ENCODE measurements around the gene KAT5. TPM values are rescaled to one million over a fixed set of nuclear protein-coding genes. Genes with fewer than 3 reads are reported as not detected.

KAT5 gene
- total RNA-seq, 1 experiment from 2014 or later = 56.6 TPM

DNA sequence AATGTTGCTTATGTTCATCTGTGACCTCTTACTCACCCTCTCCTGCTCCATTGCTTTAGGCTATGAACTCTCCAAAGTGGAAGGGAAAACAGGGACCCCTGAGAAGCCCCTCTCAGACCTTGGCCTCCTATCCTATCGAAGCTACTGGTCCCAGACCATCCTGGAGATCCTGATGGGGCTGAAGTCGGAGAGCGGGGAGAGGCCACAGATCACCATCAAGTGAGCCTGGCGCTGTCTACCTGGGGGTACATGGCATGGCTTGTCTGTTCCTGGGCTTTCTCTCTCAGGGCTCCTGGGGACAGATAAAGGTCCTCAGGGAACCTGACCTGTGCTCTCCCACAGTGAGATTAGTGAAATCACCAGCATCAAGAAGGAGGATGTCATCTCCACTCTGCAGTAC lies 6.5 kb downstream of the KAT5 start:
- peaks cover 49% of the 10 kb centered on the region for H3K36me3 Mint-ChIP-seq

DNA sequence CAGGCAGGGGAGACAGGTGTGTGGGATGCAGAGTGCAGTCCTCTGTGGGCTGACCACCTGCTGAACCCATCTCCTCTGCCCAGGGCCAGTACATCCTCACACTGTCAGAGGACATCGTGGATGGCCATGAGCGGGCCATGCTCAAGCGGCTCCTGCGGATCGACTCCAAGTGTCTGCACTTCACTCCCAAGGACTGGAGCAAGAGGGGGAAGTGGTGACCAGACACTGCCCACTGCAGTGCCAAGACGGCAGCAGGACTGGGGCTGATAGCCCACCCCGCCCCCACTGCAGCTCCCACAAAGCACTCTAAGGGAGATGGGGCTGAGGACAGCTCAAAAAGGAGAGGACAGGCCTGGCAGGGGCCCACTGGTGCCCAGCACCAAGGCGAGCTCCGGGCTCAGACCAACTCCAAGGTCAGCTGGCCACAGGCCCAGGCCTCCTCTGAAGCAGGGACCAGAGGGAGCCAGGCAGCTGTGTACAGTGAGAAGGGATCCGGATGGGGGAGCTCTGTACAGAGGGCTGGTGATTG lies 7.0 kb downstream of the KAT5 start:
- Mint-ChIP-seq H3K27me3 (ENCODE audit: low read depth) (peaks cover 2% of the 10 kb centered on the region; the same call in 1 of the 2 replicates), H3K27ac (no peak overlapping the region), H3K36me3 (peaks cover 45% of the 10 kb centered on the region), H3K4me1 (peaks cover 9% of the 10 kb centered on the region), H3K9me3 (no peaks in the 10 kb centered on the region), H3K4me3 (peak overlapping the region; percentile 98)
- no peak for TF ChIP-seq NR2C2 (CRISPR knock-in tag; IDR thresholded peaks at IDR 0.05)
- ATAC-seq (no peak), DNase-seq (ENCODE audit: low spot score) (peak; percentile 9)
- ChIA-PET CTCF (interaction anchor here (1.0 to 3.7 kb wide), 7 partner anchors 26 to 170 kb away, joined by 4 to 49 read pairs (median 10); partner anchors contain the start of genes AP5B1, FIBP, OVOL1 and SIPA1), POLR2A (interaction anchor here (0.9 to 2.1 kb wide), 7 partner anchors 7 to 155 kb away, joined by 3 to 13 read pairs (median 5); partner anchors contain the start of genes KAT5, MUS81, RELA and SIPA1)

More for the DNA sequence above, 6.5 kb downstream of the KAT5 start:
- Mint-ChIP-seq H3K9me3 (no peaks in the 10 kb centered on the region), H3K4me1 (peaks cover 9% of the 10 kb centered on the region), H3K27me3 (ENCODE audit: low read depth) (no peaks in the 10 kb centered on the region), H3K4me3 (peak overlapping the region; percentile 98), H3K27ac (no peak overlapping the region)
- no peak for TF ChIP-seq MYBL2 (CRISPR knock-in tag; IDR thresholded peaks at IDR 0.05)
- TF ChIP-seq, protein P1, sequence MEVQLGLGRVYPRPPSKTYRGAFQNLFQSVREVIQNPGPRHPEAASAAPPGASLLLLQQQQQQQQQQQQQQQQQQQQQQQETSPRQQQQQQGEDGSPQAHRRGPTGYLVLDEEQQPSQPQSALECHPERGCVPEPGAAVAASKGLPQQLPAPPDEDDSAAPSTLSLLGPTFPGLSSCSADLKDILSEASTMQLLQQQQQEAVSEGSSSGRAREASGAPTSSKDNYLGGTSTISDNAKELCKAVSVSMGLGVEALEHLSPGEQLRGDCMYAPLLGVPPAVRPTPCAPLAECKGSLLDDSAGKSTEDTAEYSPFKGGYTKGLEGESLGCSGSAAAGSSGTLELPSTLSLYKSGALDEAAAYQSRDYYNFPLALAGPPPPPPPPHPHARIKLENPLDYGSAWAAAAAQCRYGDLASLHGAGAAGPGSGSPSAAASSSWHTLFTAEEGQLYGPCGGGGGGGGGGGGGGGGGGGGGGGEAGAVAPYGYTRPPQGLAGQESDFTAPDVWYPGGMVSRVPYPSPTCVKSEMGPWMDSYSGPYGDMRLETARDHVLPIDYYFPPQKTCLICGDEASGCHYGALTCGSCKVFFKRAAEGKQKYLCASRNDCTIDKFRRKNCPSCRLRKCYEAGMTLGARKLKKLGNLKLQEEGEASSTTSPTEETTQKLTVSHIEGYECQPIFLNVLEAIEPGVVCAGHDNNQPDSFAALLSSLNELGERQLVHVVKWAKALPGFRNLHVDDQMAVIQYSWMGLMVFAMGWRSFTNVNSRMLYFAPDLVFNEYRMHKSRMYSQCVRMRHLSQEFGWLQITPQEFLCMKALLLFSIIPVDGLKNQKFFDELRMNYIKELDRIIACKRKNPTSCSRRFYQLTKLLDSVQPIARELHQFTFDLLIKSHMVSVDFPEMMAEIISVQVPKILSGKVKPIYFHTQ (CRISPR knock-in tag; IDR thresholded peaks at IDR 0.05) = no peak
- TF ChIP-seq KAT7 (CRISPR knock-in tag; IDR thresholded peaks at IDR 0.05; ENCODE audit: borderline replicate concordance) = no peak
- TF ChIP-seq SMAD3 (CRISPR knock-in tag; IDR thresholded peaks at IDR 0.05; ENCODE audit: borderline replicate concordance) = no peak
- TF ChIP-seq SP1 (CRISPR knock-in tag; conservative IDR thresholded peaks at IDR 0.05) = no peak
- TF ChIP-seq CREB1 (CRISPR knock-in tag; IDR thresholded peaks at IDR 0.05) = no peak
- DNase-seq (ENCODE audit: low spot score) = peak; percentile 4
- ChIA-PET CTCF (interaction anchor here (2.6 kb wide), 1 partner anchor 170 kb away, joined by 18 read pairs; the partner anchor contains the start of gene FIBP), POLR2A (interaction anchor here (0.6 kb wide), 1 partner anchor 335 kb away, joined by 3 read pairs; no protein-coding TSS in a partner anchor)
- ATAC-seq = no peak

- no peaks in the 10 kb centered on the region for H3K9me3 Mint-ChIP-seq
- peaks cover 9% of the 10 kb centered on the region for H3K4me1 Mint-ChIP-seq
- ChIA-PET CTCF (interaction anchor here (1.0 to 3.7 kb wide), 13 partner anchors 14 to 169 kb away, joined by 3 to 49 read pairs (median 7); partner anchors contain the start of genes AP5B1, FIBP, MUS81 and OVOL1), POLR2A (interaction anchor here (0.5 to 2.1 kb wide), 9 partner anchors 8 to 155 kb away, joined by 3 to 13 read pairs (median 5); partner anchors contain the start of genes KAT5, MUS81, RELA and SIPA1)
- DNase-seq (ENCODE audit: low spot score) (no peak), ATAC-seq (peak; percentile 11)
- H3K27me3 Mint-ChIP-seq (ENCODE audit: low read depth) = peaks cover 4% of the 10 kb centered on the region; the same call in 1 of the 2 replicates
- H3K4me3 Mint-ChIP-seq = peak overlapping the region; percentile 98
- H3K36me3 Mint-ChIP-seq = peaks cover 38% of the 10 kb centered on the region
- H3K27ac Mint-ChIP-seq = no peak overlapping the region
- TF ChIP-seq PREB (CRISPR knock-in tag; IDR thresholded peaks at IDR 0.05; ENCODE audit: borderline replicate concordance) (no peak), ZNF232 (CRISPR knock-in tag; IDR thresholded peaks at IDR 0.05) (no peak), GRHL2 (CRISPR knock-in tag; IDR thresholded peaks at IDR 0.05; ENCODE audit: insufficient replicate concordance, severe bottlenecking) (no peak), ZSCAN18 (CRISPR knock-in tag; IDR thresholded peaks at IDR 0.05) (no peak), ARID4B (CRISPR knock-in tag; IDR thresholded peaks at IDR 0.05; ENCODE audit: borderline replicate concordance) (no peak), NR3C1 (CRISPR knock-in tag; conservative IDR thresholded peaks at IDR 0.05; ENCODE audit: low read depth) (no peak), TCF7 (CRISPR knock-in tag; IDR thresholded peaks at IDR 0.05; ENCODE audit: low read depth) (no peak), SOX15 (CRISPR knock-in tag; IDR thresholded peaks at IDR 0.05) (no peak), GABPB1 (CRISPR knock-in tag; IDR thresholded peaks at IDR 0.05) (no peak)
- TF ChIP-seq, protein P2, sequence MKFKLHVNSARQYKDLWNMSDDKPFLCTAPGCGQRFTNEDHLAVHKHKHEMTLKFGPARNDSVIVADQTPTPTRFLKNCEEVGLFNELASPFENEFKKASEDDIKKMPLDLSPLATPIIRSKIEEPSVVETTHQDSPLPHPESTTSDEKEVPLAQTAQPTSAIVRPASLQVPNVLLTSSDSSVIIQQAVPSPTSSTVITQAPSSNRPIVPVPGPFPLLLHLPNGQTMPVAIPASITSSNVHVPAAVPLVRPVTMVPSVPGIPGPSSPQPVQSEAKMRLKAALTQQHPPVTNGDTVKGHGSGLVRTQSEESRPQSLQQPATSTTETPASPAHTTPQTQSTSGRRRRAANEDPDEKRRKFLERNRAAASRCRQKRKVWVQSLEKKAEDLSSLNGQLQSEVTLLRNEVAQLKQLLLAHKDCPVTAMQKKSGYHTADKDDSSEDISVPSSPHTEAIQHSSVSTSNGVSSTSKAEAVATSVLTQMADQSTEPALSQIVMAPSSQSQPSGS (CRISPR knock-in tag; IDR thresholded peaks at IDR 0.05; ENCODE audit: borderline replicate concordance, low read depth) = no peak
- TF ChIP-seq, protein P3, sequence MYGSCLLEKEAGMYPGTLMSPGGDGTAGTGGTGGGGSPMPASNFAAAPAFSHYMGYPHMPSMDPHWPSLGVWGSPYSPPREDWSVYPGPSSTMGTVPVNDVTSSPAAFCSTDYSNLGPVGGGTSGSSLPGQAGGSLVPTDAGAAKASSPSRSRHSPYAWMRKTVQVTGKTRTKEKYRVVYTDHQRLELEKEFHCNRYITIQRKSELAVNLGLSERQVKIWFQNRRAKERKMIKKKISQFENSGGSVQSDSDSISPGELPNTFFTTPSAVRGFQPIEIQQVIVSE (CRISPR knock-in tag; IDR thresholded peaks at IDR 0.05; ENCODE audit: borderline replicate concordance) = no peak
These were observed 7.8 kb downstream of the KAT5 start for GRCh38 chr11:65719871-65720210.

Measured in WTC11 (cell line).